Gastroesophageal sphincter (tissue), 4 donors: ENCODE measurements around the gene PTH2. TPM values are rescaled to one million over a fixed set of nuclear protein-coding genes. Genes with fewer than 3 reads are reported as not detected.

Experiments used
- ATAC-seq: fragments of 150-250 bp; one replicate; pipeline ENCODE4 v1.9.1; 2016; ENCODE audit warnings: mild to moderate bottlenecking, moderate library complexity
- H3K27ac ChIP-seq, 4 donors: fragments of 200-600 bp; sonication (generic) in 3 of 4; 1 replicate in 3 of 4; 2 replicates in 1 of 4; pipeline ENCODE4 v1.5.1; 2016 to 2019
- H3K27me3 ChIP-seq: fragments of 200-600 bp; sonication (generic); one replicate; pipeline ENCODE4 v1.5.1; 2019
- H3K36me3 ChIP-seq, 2 donors: fragments of 200-600 bp; sonication (generic); one replicate each; pipeline ENCODE4 v1.5.1; 2019; ENCODE audit warnings: control low read depth in 1 of 2
- H3K4me1 ChIP-seq, 3 donors: fragments of 200-600 bp; sonication (generic); 1 replicate in 2 of 3; 2 replicates in 1 of 3; pipeline ENCODE4 v1.5.1; 2016 to 2019; ENCODE audit warnings: control low read depth in 2 of 3
- H3K4me3 ChIP-seq, 2 donors: fragments of 200-600 bp; sonication (generic); one replicate each; pipeline ENCODE4 v1.5.1; 2019; ENCODE audit warnings: mild to moderate bottlenecking in 1 of 2, moderate library complexity in 1 of 2
- H3K9me3 ChIP-seq, 3 donors: fragments of 200-600 bp; sonication (generic); one replicate each; pipeline ENCODE4 v1.5.1; 2017 to 2019; ENCODE audit warnings: control low read depth in 2 of 3
- EP300 ChIP-seq: sonication (generic); formaldehyde crosslinking; IDR thresholded peaks from one replicate; pipeline ENCODE4 v1.6.1; 2017; ENCODE audit warnings: antibody characterized with exemption, mild to moderate bottlenecking
- POLR2A ChIP-seq, 2 donors: fragments of 450-650 bp; IDR thresholded peaks; one replicate each; pipeline ENCODE4 v1.6.1; 2017; ENCODE audit warnings: antibody characterized with exemption in 2 of 2, mild to moderate bottlenecking in 2 of 2, moderate library complexity in 1 of 2
- POLR2AphosphoS5 ChIP-seq: sonication (generic); formaldehyde crosslinking; IDR thresholded peaks from one replicate; pipeline ENCODE4 v1.6.1; 2017; ENCODE audit warnings: antibody characterized with exemption
- WGBS, 2 donors: methylation state at CpG; one replicate each; pipeline ENCODE4 v1.1.5; 2018; ENCODE audit warnings: low coverage in 1 of 2; 5-methylcytosine and 5-hydroxymethylcytosine counted together
- total RNA-seq, 4 donors: library from RNA; depleted of rRNA; stranded (reverse); fragments of >200 nt; gene quantifications; one replicate each; pipeline ENCODE4 v1.1.0, GENCODE V29; 2016
- TF ChIP-seq, protein P1 (sequence below), 4 experiments: fragments of 200-600 bp in 2 of 4; fragments of 450-650 bp in 2 of 4; sonication (generic) in 1 of 4; IDR thresholded peaks; one replicate each; pipeline ENCODE4 v1.5.1; 2017 to 2019; ENCODE audit warnings: antibody characterized with exemption in 4 of 4, mild to moderate bottlenecking in 2 of 4, moderate library complexity in 2 of 4

Gene PTH2
- total RNA-seq, 4 donors from 2014 or later: not detected

DNA sequence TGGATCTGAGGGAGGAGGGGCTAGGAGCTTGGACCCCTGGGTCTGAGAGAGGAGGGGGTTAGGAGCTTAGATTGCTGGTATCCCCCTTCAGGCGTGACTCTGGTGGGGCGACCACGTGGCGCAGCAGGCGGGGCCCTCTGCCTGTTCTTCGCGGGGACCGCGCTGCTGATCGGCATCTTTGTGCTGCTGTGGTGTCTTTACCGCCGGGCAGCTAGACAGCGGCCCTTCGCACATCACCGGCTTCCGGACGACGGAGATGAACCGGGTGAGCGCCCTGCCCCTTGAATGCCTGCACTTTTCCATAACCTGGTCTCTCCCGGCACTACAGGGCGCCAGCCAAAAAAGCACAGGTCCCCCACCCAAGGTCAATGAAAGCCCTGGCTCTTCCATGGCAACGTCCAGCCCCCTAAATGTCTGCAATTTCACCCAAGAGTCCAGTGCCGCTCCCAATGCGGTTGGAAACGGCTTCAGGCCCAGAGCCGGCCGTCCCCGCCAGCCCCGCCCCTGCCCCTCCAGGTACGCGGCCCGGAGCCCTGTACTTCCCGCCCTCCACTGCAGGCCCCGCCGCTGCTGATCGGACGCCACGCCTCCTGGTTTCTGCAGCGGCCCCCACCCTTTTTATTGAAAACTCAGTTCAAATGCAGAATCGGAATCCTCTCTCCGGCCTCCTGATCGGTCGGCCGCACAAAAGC, 4.8 kb upstream of the PTH2 start:
- H3K4me1 ChIP-seq: peaks cover 0 to 30% (median 14%) of the 10 kb centered on the region in 3 donors
- no peaks in the 10 kb centered on the region for H3K36me3 ChIP-seq
- no peak for ATAC-seq
- H3K27me3 ChIP-seq: peaks cover 100% of the 10 kb centered on the region
- 0% methylated on average over 3 of the region's 45 CpGs; no CpG with 5 or more reads in 1 of the 2 donors for WGBS, 2 donors
- H3K27ac ChIP-seq: no peak overlapping the region
- peak overlapping the region in 1 of 2 donors; percentile 4 for H3K4me3 ChIP-seq
- no peaks in the 10 kb centered on the region for H3K9me3 ChIP-seq
- TF ChIP-seq EP300 (no peak), POLR2A (IDR thresholded peaks at IDR 0.05) (no peak), POLR2AphosphoS5 (no peak)
- TF ChIP-seq, protein P1, sequence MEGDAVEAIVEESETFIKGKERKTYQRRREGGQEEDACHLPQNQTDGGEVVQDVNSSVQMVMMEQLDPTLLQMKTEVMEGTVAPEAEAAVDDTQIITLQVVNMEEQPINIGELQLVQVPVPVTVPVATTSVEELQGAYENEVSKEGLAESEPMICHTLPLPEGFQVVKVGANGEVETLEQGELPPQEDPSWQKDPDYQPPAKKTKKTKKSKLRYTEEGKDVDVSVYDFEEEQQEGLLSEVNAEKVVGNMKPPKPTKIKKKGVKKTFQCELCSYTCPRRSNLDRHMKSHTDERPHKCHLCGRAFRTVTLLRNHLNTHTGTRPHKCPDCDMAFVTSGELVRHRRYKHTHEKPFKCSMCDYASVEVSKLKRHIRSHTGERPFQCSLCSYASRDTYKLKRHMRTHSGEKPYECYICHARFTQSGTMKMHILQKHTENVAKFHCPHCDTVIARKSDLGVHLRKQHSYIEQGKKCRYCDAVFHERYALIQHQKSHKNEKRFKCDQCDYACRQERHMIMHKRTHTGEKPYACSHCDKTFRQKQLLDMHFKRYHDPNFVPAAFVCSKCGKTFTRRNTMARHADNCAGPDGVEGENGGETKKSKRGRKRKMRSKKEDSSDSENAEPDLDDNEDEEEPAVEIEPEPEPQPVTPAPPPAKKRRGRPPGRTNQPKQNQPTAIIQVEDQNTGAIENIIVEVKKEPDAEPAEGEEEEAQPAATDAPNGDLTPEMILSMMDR (IDR thresholded peaks at IDR 0.05): no peak

DNA sequence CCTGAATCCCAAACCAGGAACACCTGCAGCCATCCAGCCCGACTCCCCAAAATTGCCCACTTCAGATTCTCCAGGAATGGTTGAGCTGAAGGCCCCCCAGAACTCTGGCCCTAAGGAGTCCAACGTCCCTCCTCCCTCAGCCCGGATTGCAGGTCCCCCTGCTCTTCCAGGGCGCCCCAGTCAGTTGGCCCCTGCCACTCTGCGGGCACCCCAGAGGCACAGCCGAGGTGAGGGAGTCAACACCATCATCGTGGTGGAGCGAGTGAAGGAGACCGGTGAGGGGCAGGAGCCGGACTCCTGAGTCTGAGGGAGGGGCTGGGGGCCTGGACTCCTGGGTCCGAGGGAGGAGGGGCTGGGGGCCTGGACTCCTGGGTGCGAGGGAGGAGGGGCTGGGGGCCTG, 4.1 kb upstream of the PTH2 start:
- Histone ChIP-seq H3K4me1 (peaks cover 0 to 33% (median 21%) of the 10 kb centered on the region in 3 donors), H3K9me3 (no peaks in the 10 kb centered on the region), H3K27ac (no peak overlapping the region), H3K36me3 (no peaks in the 10 kb centered on the region), H3K27me3 (peaks cover 100% of the 10 kb centered on the region), H3K4me3 (no peak overlapping the region)
- no peak for ATAC-seq
- no CpG with 5 or more reads among the region's 12 CpGs for WGBS, 2 donors
- TF ChIP-seq, protein P1 (IDR thresholded peaks at IDR 0.05): no peak
- no peak for TF ChIP-seq EP300
- no peak for TF ChIP-seq POLR2AphosphoS5
- TF ChIP-seq POLR2A (IDR thresholded peaks at IDR 0.05): no peak

GRCh38 chr19:49425922-49426592, 2.8 kb upstream of the PTH2 start:
- ATAC-seq: no peak
- no peak for TF ChIP-seq POLR2AphosphoS5
- no peak for TF ChIP-seq POLR2A (IDR thresholded peaks at IDR 0.05)
- no peak for TF ChIP-seq EP300
- TF ChIP-seq, protein P1 (IDR thresholded peaks at IDR 0.05): no peak
- peaks cover 0 to 42% (median 30%) of the 10 kb centered on the region in 3 donors for H3K4me1 ChIP-seq
- H3K36me3 ChIP-seq: no peaks in the 10 kb centered on the region
- no peak overlapping the region for H3K4me3 ChIP-seq
- WGBS, 2 donors: 0 to 1% methylated on average over 4 to 12 of the region's 30 CpGs
- no peak overlapping the region for H3K27ac ChIP-seq
- peaks cover 100% of the 10 kb centered on the region for H3K27me3 ChIP-seq
- no peaks in the 10 kb centered on the region for H3K9me3 ChIP-seq

GRCh38 chr19:49425178-49425577, 1.9 kb upstream of the PTH2 start, which contains the start of gene GFY:
Gene GFY, plus strand, starts transcription at chr19:49425388. Its CDS starts 1,043 bp downstream, at chr19:49426431.
- Histone ChIP-seq H3K4me1 (peaks cover 0 to 48% (median 32%) of the 10 kb centered on the region in 3 donors), H3K4me3 (no peak within 1 kb of the TSS), H3K27me3 (peaks cover 100% of the 10 kb centered on the region), H3K27ac (no peak within 1 kb of the TSS), H3K36me3 (no peaks in the 10 kb centered on the region), H3K9me3 (no peaks in the 10 kb centered on the region)
- TF ChIP-seq POLR2AphosphoS5: no peak
- TF ChIP-seq EP300: no peak
- no peak for TF ChIP-seq POLR2A (IDR thresholded peaks at IDR 0.05)
- TF ChIP-seq, protein P1 (IDR thresholded peaks at IDR 0.05): no peak
- WGBS, 2 donors: 50 to 51% methylated on average over 4 to 6 of the region's 7 CpGs
- no peak for ATAC-seq

GRCh38 chr19:49423985-49424303, 703 bp upstream of the PTH2 start:
- WGBS, 2 donors: 3 to 18% methylated on average over 3 of the region's 3 CpGs
- ATAC-seq: no peak
- no peaks in the 10 kb centered on the region for H3K36me3 ChIP-seq
- H3K27ac ChIP-seq: no peak overlapping the region
- peaks cover 100% of the 10 kb centered on the region for H3K27me3 ChIP-seq
- no peaks in the 10 kb centered on the region for H3K9me3 ChIP-seq
- peaks cover 0 to 48% (median 32%) of the 10 kb centered on the region in 3 donors for H3K4me1 ChIP-seq
- H3K4me3 ChIP-seq: no peak overlapping the region
- TF ChIP-seq POLR2AphosphoS5 (no peak), EP300 (no peak), POLR2A (IDR thresholded peaks at IDR 0.05) (no peak)
- TF ChIP-seq, protein P1 (IDR thresholded peaks at IDR 0.05): no peak
